Measurements from ENCODE around the gene PEAR1.

Gene PEAR1

GRCh38 chr1:156875341-156875615, 18.2 kb upstream of the PEAR1 start:
- H3K9ac ChIP-seq (ENCODE audit: low read length): no peak overlapping the region
- H3K27me3 ChIP-seq (ENCODE audit: control insufficient read depth in 1 of 2, insufficient read depth in 2 of 2, low read length in 2 of 2): no peaks in the 10 kb centered on the region
- no peak overlapping the region for H3K27ac ChIP-seq (ENCODE audit: low read depth, low read length)
- H3K9me3 ChIP-seq (ENCODE audit: low read length): no peaks in the 10 kb centered on the region
- H3K36me3 ChIP-seq (ENCODE audit: insufficient read depth, low read length): no peaks in the 10 kb centered on the region
- H3K4me3 ChIP-seq (ENCODE audit: low read depth in 1 of 2, low read length in 2 of 2): no peak overlapping the region
- no peaks in the 10 kb centered on the region for H3K4me1 ChIP-seq (ENCODE audit: insufficient read depth, low read length)

- no peak overlapping the region for H3K9ac ChIP-seq (ENCODE audit: low read length)
- no peak overlapping the region for H3K27ac ChIP-seq (ENCODE audit: low read depth, low read length)
- H3K4me1 ChIP-seq (ENCODE audit: insufficient read depth, low read length): no peaks in the 10 kb centered on the region
- H3K4me3 ChIP-seq (ENCODE audit: low read depth in 1 of 2, low read length in 2 of 2): no peak overlapping the region
- no peaks in the 10 kb centered on the region for H3K36me3 ChIP-seq (ENCODE audit: insufficient read depth, low read length)
- H3K27me3 ChIP-seq (ENCODE audit: control insufficient read depth in 1 of 2, insufficient read depth in 2 of 2, low read length in 2 of 2): no peaks in the 10 kb centered on the region
- H3K9me3 ChIP-seq (ENCODE audit: low read length): no peaks in the 10 kb centered on the region
Measured at GRCh38 chr1:156876281-156876680, 17.2 kb upstream of the PEAR1 start.

GRCh38 chr1:156877433-156878170, 15.9 kb upstream of the PEAR1 start:
- no peak overlapping the region for H3K27ac ChIP-seq (ENCODE audit: low read depth, low read length)
- H3K27me3 ChIP-seq (ENCODE audit: control insufficient read depth in 1 of 2, insufficient read depth in 2 of 2, low read length in 2 of 2): peaks cover 0 to under 1% of the 10 kb centered on the region in 2 donors
- no peaks in the 10 kb centered on the region for H3K9me3 ChIP-seq (ENCODE audit: low read length)
- no peaks in the 10 kb centered on the region for H3K4me1 ChIP-seq (ENCODE audit: insufficient read depth, low read length)
- H3K36me3 ChIP-seq (ENCODE audit: insufficient read depth, low read length): no peaks in the 10 kb centered on the region
- H3K4me3 ChIP-seq (ENCODE audit: low read depth in 1 of 2, low read length in 2 of 2): no peak overlapping the region
- H3K9ac ChIP-seq (ENCODE audit: low read length): no peak overlapping the region

- Histone ChIP-seq H3K27ac (ENCODE audit: low read depth, low read length) (no peak overlapping the region), H3K4me3 (ENCODE audit: low read depth in 1 of 2, low read length in 2 of 2) (no peak overlapping the region), H3K4me1 (ENCODE audit: insufficient read depth, low read length) (no peaks in the 10 kb centered on the region), H3K27me3 (ENCODE audit: control insufficient read depth in 1 of 2, insufficient read depth in 2 of 2, low read length in 2 of 2) (peaks cover 0 to 13% of the 10 kb centered on the region in 2 donors), H3K36me3 (ENCODE audit: insufficient read depth, low read length) (no peaks in the 10 kb centered on the region), H3K9ac (ENCODE audit: low read length) (no peak overlapping the region), H3K9me3 (ENCODE audit: low read length) (no peaks in the 10 kb centered on the region)
Measured at GRCh38 chr1:156879876-156880275, 13.6 kb upstream of the PEAR1 start.

- Histone ChIP-seq H3K36me3 (ENCODE audit: insufficient read depth, low read length) (no peaks in the 10 kb centered on the region), H3K27ac (ENCODE audit: low read depth, low read length) (no peak overlapping the region), H3K27me3 (ENCODE audit: control insufficient read depth in 1 of 2, insufficient read depth in 2 of 2, low read length in 2 of 2) (peaks cover 0 to 13% of the 10 kb centered on the region in 2 donors), H3K9ac (ENCODE audit: low read length) (no peak overlapping the region), H3K9me3 (ENCODE audit: low read length) (no peaks in the 10 kb centered on the region), H3K4me3 (ENCODE audit: low read depth in 1 of 2, low read length in 2 of 2) (no peak overlapping the region), H3K4me1 (ENCODE audit: insufficient read depth, low read length) (no peaks in the 10 kb centered on the region)
Measured at GRCh38 chr1:156880473-156880872, 13.0 kb upstream of the PEAR1 start.

GRCh38 chr1:156881101-156881500, 12.4 kb upstream of the PEAR1 start:
- H3K27me3 ChIP-seq (ENCODE audit: control insufficient read depth in 1 of 2, insufficient read depth in 2 of 2, low read length in 2 of 2): peaks cover 0 to 13% of the 10 kb centered on the region in 2 donors
- H3K27ac ChIP-seq (ENCODE audit: low read depth, low read length): no peak overlapping the region

GRCh38 chr1:156881663-156882062, 11.9 kb upstream of the PEAR1 start:
- Histone ChIP-seq H3K9me3 (ENCODE audit: low read length) (no peaks in the 10 kb centered on the region), H3K4me1 (ENCODE audit: insufficient read depth, low read length) (no peaks in the 10 kb centered on the region), H3K4me3 (ENCODE audit: low read depth in 1 of 2, low read length in 2 of 2) (no peak overlapping the region), H3K27me3 (ENCODE audit: control insufficient read depth in 1 of 2, insufficient read depth in 2 of 2, low read length in 2 of 2) (peaks cover 0 to 13% of the 10 kb centered on the region in 2 donors), H3K9ac (ENCODE audit: low read length) (no peak overlapping the region), H3K36me3 (ENCODE audit: insufficient read depth, low read length) (no peaks in the 10 kb centered on the region), H3K27ac (ENCODE audit: low read depth, low read length) (no peak overlapping the region)

More at GRCh38 chr1:156881101-156881500, 12.4 kb upstream of the PEAR1 start:
- Histone ChIP-seq H3K9ac (ENCODE audit: low read length) (no peak overlapping the region), H3K9me3 (ENCODE audit: low read length) (no peaks in the 10 kb centered on the region), H3K4me1 (ENCODE audit: insufficient read depth, low read length) (no peaks in the 10 kb centered on the region), H3K4me3 (ENCODE audit: low read depth in 1 of 2, low read length in 2 of 2) (no peak overlapping the region), H3K36me3 (ENCODE audit: insufficient read depth, low read length) (no peaks in the 10 kb centered on the region)

- peaks cover 0 to 15% of the 10 kb centered on the region in 2 donors for H3K27me3 ChIP-seq (ENCODE audit: control insufficient read depth in 1 of 2, insufficient read depth in 2 of 2, low read length in 2 of 2)
Measured at GRCh38 chr1:156882543-156882942, 11.0 kb upstream of the PEAR1 start.

GRCh38 chr1:156883919-156884318, 9.6 kb upstream of the PEAR1 start:
- no peak overlapping the region for H3K4me3 ChIP-seq (ENCODE audit: low read depth in 1 of 2, low read length in 2 of 2)
- no peaks in the 10 kb centered on the region for H3K4me1 ChIP-seq (ENCODE audit: insufficient read depth, low read length)
- no peak overlapping the region for H3K9ac ChIP-seq (ENCODE audit: low read length)
- H3K9me3 ChIP-seq (ENCODE audit: low read length): no peaks in the 10 kb centered on the region
- H3K27ac ChIP-seq (ENCODE audit: low read depth, low read length): no peak overlapping the region
- no peaks in the 10 kb centered on the region for H3K36me3 ChIP-seq (ENCODE audit: insufficient read depth, low read length)
- peaks cover 0 to 22% of the 10 kb centered on the region in 2 donors for H3K27me3 ChIP-seq (ENCODE audit: control insufficient read depth in 1 of 2, insufficient read depth in 2 of 2, low read length in 2 of 2)

More at GRCh38 chr1:156882543-156882942, 11.0 kb upstream of the PEAR1 start:
- H3K9ac ChIP-seq (ENCODE audit: low read length): no peak overlapping the region
- H3K27ac ChIP-seq (ENCODE audit: low read depth, low read length): no peak overlapping the region
- no peaks in the 10 kb centered on the region for H3K9me3 ChIP-seq (ENCODE audit: low read length)
- H3K36me3 ChIP-seq (ENCODE audit: insufficient read depth, low read length): no peaks in the 10 kb centered on the region
- H3K4me1 ChIP-seq (ENCODE audit: insufficient read depth, low read length): no peaks in the 10 kb centered on the region
- H3K4me3 ChIP-seq (ENCODE audit: low read depth in 1 of 2, low read length in 2 of 2): no peak overlapping the region

- H3K9ac ChIP-seq (ENCODE audit: low read length): no peak overlapping the region
- H3K4me1 ChIP-seq (ENCODE audit: insufficient read depth, low read length): no peaks in the 10 kb centered on the region
- H3K36me3 ChIP-seq (ENCODE audit: insufficient read depth, low read length): no peaks in the 10 kb centered on the region
- peaks cover 0 to 22% of the 10 kb centered on the region in 2 donors for H3K27me3 ChIP-seq (ENCODE audit: control insufficient read depth in 1 of 2, insufficient read depth in 2 of 2, low read length in 2 of 2)
- no peak overlapping the region for H3K27ac ChIP-seq (ENCODE audit: low read depth, low read length)
- no peaks in the 10 kb centered on the region for H3K9me3 ChIP-seq (ENCODE audit: low read length)
- H3K4me3 ChIP-seq (ENCODE audit: low read depth in 1 of 2, low read length in 2 of 2): no peak overlapping the region
Measured at GRCh38 chr1:156884560-156885184, 8.8 kb upstream of the PEAR1 start.

- H3K27me3 ChIP-seq (ENCODE audit: control insufficient read depth in 1 of 2, insufficient read depth in 2 of 2, low read length in 2 of 2): peaks cover 0 to 22% of the 10 kb centered on the region in 2 donors
- H3K9me3 ChIP-seq (ENCODE audit: low read length): no peaks in the 10 kb centered on the region
- no peak overlapping the region for H3K27ac ChIP-seq (ENCODE audit: low read depth, low read length)
- H3K4me1 ChIP-seq (ENCODE audit: insufficient read depth, low read length): no peaks in the 10 kb centered on the region
- no peak overlapping the region for H3K9ac ChIP-seq (ENCODE audit: low read length)
- no peak overlapping the region for H3K4me3 ChIP-seq (ENCODE audit: low read depth in 1 of 2, low read length in 2 of 2)
- H3K36me3 ChIP-seq (ENCODE audit: insufficient read depth, low read length): no peaks in the 10 kb centered on the region
Measured at GRCh38 chr1:156885314-156885713, 8.2 kb upstream of the PEAR1 start.

GRCh38 chr1:156885880-156886355, 7.6 kb upstream of the PEAR1 start:
- Histone ChIP-seq H3K4me1 (ENCODE audit: insufficient read depth, low read length) (no peaks in the 10 kb centered on the region), H3K4me3 (ENCODE audit: low read depth in 1 of 2, low read length in 2 of 2) (no peak overlapping the region), H3K36me3 (ENCODE audit: insufficient read depth, low read length) (no peaks in the 10 kb centered on the region), H3K27me3 (ENCODE audit: control insufficient read depth in 1 of 2, insufficient read depth in 2 of 2, low read length in 2 of 2) (peaks cover 0 to 22% of the 10 kb centered on the region in 2 donors), H3K27ac (ENCODE audit: low read depth, low read length) (no peak overlapping the region), H3K9me3 (ENCODE audit: low read length) (no peaks in the 10 kb centered on the region), H3K9ac (ENCODE audit: low read length) (no peak overlapping the region)

All from muscle layer of colon (tissue), 2 donors.